Measurements from ENCODE around the gene FAM117A.
A peak's percentile ranks its signal among the peaks of the same experiment; 100 is the strongest.

Gene FAM117A

GRCh38 chr17:49707608-49708514, 56.1 kb downstream of the FAM117A start, which contains the start of gene SLC35B1:
Gene SLC35B1 (minus strand): TSS chr17:49707964. CDS start chr17:49707833, 131 bp downstream.
- ATAC-seq = peak; percentile 98

- ATAC-seq = no peak
Observed at GRCh38 chr17:49707246-49707607, 56.7 kb downstream of the FAM117A start.

GRCh38 chr17:49705254-49705653, 58.7 kb downstream of the FAM117A start:
- no peak for ATAC-seq

- ATAC-seq = no peak
Observed at GRCh38 chr17:49703557-49704277, 60.2 kb downstream of the FAM117A start.

- ATAC-seq = no peak
Observed at GRCh38 chr17:49700960-49701359, 63.0 kb downstream of the FAM117A start.

GRCh38 chr17:49699966-49700575, 63.9 kb downstream of the FAM117A start:
- ATAC-seq = no peak

- no peak for ATAC-seq
Observed at GRCh38 chr17:49698005-49698404, 65.9 kb downstream of the FAM117A start.

GRCh38 chr17:49696233-49696761, 67.6 kb downstream of the FAM117A start:
- ATAC-seq = peak; percentile 94 to 98

GRCh38 chr17:49695698-49696232, 68.2 kb downstream of the FAM117A start:
- ATAC-seq = peak in 1 of 2 donors; percentile 2

- ATAC-seq = peak; percentile 7 to 39
Observed at GRCh38 chr17:49694847-49695697, 68.9 kb downstream of the FAM117A start.

- ATAC-seq = no peak
Observed at GRCh38 chr17:49692751-49693150, 71.2 kb downstream of the FAM117A start.

- no peak for ATAC-seq
Observed at GRCh38 chr17:49691677-49692191, 72.2 kb downstream of the FAM117A start.

GRCh38 chr17:49691086-49691676, 72.8 kb downstream of the FAM117A start:
- ATAC-seq = no peak

- no peak for ATAC-seq
Observed at GRCh38 chr17:49690256-49690655, 73.7 kb downstream of the FAM117A start.

- no peak for ATAC-seq
Observed at GRCh38 chr17:49688848-49689247, 75.1 kb downstream of the FAM117A start.

- ATAC-seq = peak in 1 of 2 donors; percentile 38
Observed at GRCh38 chr17:49687878-49688491, 75.9 kb downstream of the FAM117A start.

- ATAC-seq = no peak
Observed at GRCh38 chr17:49681106-49681979, 82.6 kb downstream of the FAM117A start.

GRCh38 chr17:49680314-49680713, 83.6 kb downstream of the FAM117A start:
- ATAC-seq = no peak
